NCI-H1436 treated with DMSO at 0.1 percent for 48 hours (cell line): ENCODE results near the gene RETN.

Source experiments
- DNase-seq: peaks from one replicate; lab custom pipeline; 2025; lab: John Stamatoyannopoulos, UW

Gene RETN

DNA sequence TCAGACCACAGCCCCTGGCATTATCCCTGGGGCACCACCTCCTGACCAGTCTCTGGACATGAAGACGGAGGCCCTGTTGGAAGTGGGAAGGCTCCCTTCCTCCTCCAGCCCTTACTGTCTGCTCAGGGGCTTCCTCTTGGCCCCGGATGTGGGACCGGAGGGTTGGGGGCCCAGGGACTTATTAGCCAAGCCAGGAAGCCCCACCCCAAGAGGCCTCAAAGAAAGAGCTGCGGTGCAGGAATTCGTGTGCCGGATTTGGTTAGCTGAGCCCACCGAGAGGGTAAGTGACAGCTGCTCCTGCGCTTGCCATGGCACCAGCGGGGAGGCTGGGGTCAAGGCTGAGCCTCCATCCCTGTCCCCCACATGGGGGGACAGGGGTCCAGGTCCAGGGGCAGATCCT lies at the start of gene RETN:
Gene RETN (plus strand): TSS at position 208 of the 400 bp plus-strand sequence. CDS start 278 bp downstream, outside the sequence.
- no peak for DNase-seq

- DNase-seq: no peak
Measured at GRCh38 chr19:7619671-7620441, 49.0 kb upstream of the RETN start.

- DNase-seq: no peak
Measured at GRCh38 chr19:7620442-7621412, 48.1 kb upstream of the RETN start.

- no peak for DNase-seq
Measured at GRCh38 chr19:7622933-7623685, 45.7 kb upstream of the RETN start.

DNA sequence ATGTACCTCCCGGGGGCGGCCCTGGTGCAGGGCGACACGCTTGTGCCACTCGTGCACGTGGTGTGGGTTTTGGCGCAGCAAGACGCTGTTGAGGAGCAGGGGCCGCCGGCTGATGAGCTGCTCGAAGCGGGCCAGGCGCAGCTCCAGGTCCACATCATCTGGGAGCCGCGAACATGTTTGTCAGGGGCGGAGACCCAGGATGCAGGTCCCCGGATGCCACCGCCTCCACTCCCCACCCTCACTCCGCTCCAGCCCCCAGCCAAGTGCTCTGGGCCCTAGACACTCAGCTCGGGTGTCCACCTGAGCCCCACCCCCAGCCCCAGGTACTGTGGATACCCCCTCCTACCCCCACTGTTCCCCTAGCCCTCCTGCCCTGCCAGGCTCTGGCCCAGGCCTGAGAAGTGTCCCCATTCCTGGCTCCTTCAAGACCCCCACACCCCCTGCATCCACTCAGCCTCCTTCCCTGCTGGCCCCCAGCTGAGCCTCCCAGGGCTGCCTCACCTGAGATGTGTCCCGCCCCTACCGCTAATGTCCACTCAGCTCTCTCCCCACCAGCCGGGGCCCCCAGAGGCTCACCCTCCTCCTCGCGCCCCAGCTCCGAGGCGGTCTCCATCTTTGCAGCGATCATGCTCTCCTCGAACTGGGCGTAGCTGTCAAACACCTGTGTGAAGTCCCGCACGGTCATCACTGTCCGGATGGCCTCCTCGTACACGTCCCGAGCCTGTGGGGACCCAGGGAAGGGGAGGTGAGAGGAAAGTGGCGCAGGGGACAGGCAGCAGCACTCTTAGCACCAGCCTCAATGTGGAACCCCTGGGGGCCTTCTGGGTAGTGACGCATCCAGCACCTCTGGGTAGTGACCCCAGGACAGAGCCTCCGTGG lies 44.9 kb upstream of the RETN start:
- DNase-seq: no peak

DNA sequence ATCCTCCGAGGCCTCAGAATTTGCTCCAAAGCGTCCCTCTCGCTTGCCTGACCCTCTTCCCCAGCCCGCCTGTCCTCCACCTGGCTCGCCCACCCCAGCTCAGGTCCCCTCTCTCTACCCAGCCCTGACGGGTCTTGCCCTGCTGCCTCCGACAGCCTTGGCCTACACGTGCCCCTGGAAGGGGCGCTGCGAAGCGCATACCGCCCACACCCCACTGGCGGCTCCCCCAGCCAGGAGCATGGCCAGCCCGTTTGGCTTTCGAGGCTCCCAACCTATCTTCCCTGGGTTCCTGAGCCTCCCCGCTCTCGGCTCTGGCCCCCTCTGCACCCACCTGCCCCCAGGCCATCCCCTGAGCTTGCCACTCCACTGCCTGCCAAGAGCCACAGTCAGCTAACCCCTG lies 44.0 kb upstream of the RETN start:
- DNase-seq: no peak

GRCh38 chr19:7625763-7626372 lies 43.0 kb upstream of the RETN start:
- DNase-seq: no peak

DNA sequence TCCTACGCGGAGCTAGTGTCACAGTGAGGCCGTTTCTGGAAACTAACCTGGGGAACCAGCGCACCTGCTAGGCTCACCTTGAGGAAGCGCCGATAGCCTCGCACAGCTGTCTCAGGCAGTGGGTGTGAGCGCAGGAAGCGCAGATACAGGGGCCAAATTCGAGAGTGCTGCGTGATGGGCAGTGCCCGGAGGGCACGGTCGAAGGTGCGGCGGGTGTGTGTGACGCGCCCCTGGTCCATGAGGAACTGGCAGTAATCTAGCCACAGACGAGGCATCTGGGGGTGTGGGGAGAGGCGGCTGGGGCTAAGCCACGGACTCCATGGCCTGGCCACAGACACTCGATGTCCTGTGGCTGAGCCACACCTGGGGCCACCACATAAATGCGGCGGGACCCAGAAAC lies 41.7 kb upstream of the RETN start:
- DNase-seq: no peak

GRCh38 chr19:7628589-7629311 lies 40.1 kb upstream of the RETN start:
- DNase-seq: no peak

- DNase-seq: peak; percentile 94
Measured at GRCh38 chr19:7629347-7630054, 39.3 kb upstream of the RETN start, which contains the start of the genes PET100 and XAB2. TSS of gene PET100 (plus strand) at chr19:7629793. CDS start at chr19:7629834, 41 bp downstream. TSS of gene XAB2 (minus strand) at chr19:7629545. CDS start at chr19:7629527, 18 bp downstream.

DNA sequence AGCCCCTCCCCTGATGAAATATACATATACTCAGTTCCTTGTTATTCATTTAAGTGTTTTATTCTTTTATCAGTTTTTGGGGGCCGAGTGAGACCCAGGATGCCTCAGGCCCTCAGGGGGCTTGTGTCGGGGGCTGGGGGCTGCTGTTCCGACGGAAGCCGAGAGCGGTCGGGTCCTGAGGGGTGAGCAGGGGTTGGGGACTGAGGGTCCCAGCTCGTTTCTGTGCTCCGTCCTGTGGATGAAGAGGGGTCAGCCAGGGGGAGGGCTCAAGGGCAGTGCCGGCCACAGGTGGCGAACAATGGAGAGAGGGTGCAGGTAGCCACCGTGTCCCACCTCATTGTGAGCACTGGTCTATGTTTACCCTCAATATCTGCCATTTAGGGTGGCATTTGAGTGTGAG lies 37.3 kb upstream of the RETN start:
- no peak for DNase-seq

GRCh38 chr19:7632340-7633203 lies 36.3 kb upstream of the RETN start:
- DNase-seq: no peak

DNA sequence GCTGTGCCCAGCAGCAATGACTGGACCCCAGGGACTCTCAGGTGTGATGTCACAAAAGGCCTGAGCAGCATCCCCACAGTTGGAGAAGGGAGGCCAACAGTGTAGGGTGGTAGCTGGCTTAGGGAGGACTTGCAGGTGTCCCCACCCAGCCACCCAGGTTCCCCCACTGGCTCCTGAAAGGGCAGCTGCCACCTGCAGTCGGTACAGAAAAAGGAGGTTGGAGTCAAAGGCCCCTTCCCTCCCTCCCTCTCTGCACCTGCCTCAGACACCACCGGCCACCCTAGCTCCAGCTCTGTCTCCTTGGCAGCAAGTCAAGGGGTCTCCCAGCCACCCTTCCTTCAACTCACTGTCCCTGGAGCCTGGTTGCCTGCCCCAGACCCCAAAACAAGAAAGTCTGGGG lies 35.2 kb upstream of the RETN start, which contains the start of gene PCP2:
Gene PCP2 (minus strand): TSS at position 22 of the 400 bp plus-strand sequence. CDS start 262 bp downstream, outside the sequence.
- no peak for DNase-seq

GRCh38 chr19:7635670-7636069 lies 33.2 kb upstream of the RETN start:
- DNase-seq: no peak

DNA sequence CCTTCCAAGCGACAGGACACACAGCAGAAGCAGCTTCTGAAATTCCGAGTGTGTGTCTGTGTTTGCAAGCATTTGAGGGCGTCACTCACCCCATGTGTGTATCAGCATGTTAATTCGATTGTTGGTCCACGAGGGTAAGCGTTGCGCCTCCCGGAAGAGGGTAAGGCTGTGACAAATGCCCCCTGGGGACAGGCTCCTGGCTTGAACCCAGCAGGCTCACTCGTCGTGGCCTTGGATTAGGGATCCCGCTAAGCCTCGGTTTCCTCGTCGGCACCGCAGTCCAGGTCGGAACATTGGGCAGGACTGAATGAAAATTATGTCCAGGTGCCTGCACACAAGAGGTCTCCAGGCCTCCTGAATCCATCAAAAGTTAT lies 32.5 kb upstream of the RETN start:
- no peak for DNase-seq

- peak; percentile 10 for DNase-seq
Measured at GRCh38 chr19:7636691-7637373, 32.0 kb upstream of the RETN start, which contains the start of gene STXBP2. TSS of gene STXBP2 (plus strand) at chr19:7637110. CDS start at chr19:7637150, 40 bp downstream.
